NT2/D1 (cell line): ENCODE data around the gene SLCO3A1.

Experiments
- YY1 ChIP-seq: IDR thresholded peaks from 2 replicates; pipeline ENCODE4 v1.6.1; 2011; ENCODE audit not compliant: insufficient read length, insufficient read depth
- ZNF274 ChIP-seq: IDR thresholded peaks from 2 replicates; pipeline ENCODE4 v1.6.1; 2011; ENCODE audit warnings: mild to moderate bottlenecking, low read depth, low read length

- TF ChIP-seq YY1: no peak
- TF ChIP-seq ZNF274: no peak
These were observed 220.6 kb downstream of the SLCO3A1 start for GRCh38 chr15:92074101-92074500.
